WTC11 (cell line): ENCODE data around the gene PEAK1.

Experiments used
- CTCF ChIP-seq: fragments of 200-600 bp; IDR thresholded peaks from 2 replicates; pipeline ENCODE4 v1.8.0; 2022; ENCODE audit warnings: antibody characterized with exemption
- FOXJ3 ChIP-seq: sonication (generic); formaldehyde crosslinking; IDR thresholded peaks from 2 replicates; pipeline ENCODE4 v1.9.0; 2021; ENCODE audit warnings: missing genetic modification reagents, mild to moderate bottlenecking, borderline replicate concordance
- MLX ChIP-seq: sonication (generic); formaldehyde crosslinking; IDR thresholded peaks from 2 replicates; pipeline ENCODE4 v1.8.1; 2023; ENCODE audit warnings: mild to moderate bottlenecking, missing genetic modification reagents, moderate library complexity
- NR3C1 ChIP-seq: sonication (generic); formaldehyde crosslinking; conservative IDR thresholded peaks from 2 replicates; pipeline ENCODE4 v1.8.1; 2023; ENCODE audit warnings: low read depth, mild to moderate bottlenecking, missing genetic modification reagents
- SP1 ChIP-seq: sonication (generic); formaldehyde crosslinking; conservative IDR thresholded peaks from 2 replicates; pipeline ENCODE4 v1.8.1; 2022; ENCODE audit warnings: missing genetic modification reagents
- TCF7 ChIP-seq: sonication (generic); formaldehyde crosslinking; IDR thresholded peaks from 2 replicates; pipeline ENCODE4 v1.8.0; 2022; ENCODE audit warnings: mild to moderate bottlenecking, low read depth, missing genetic modification reagents, moderate library complexity
- ZNF121 ChIP-seq: sonication (generic); formaldehyde crosslinking; IDR thresholded peaks from 2 replicates; pipeline ENCODE4 v1.8.0; 2023; ENCODE audit warnings: missing genetic modification reagents
- ZSCAN18 ChIP-seq: fragments of 250-450 bp; sonication (Bioruptor Pico); IDR thresholded peaks from 2 replicates; pipeline ENCODE4 v2.1.2; 2022; ENCODE audit warnings: mild to moderate bottlenecking, moderate library complexity

- TF ChIP-seq CTCF (no peak), NR3C1 (no peak), TCF7 (CRISPR knock-in tag) (no peak), ZNF121 (no peak), FOXJ3 (CRISPR knock-in tag) (no peak), ZSCAN18 (no peak), SP1 (CRISPR knock-in tag) (no peak), MLX (CRISPR knock-in tag) (no peak)
These were observed 63.6 kb downstream of the PEAK1 start for GRCh38 chr15:77356305-77356704.
